Measurements from ENCODE around the gene FOXN3.

- no peak for TF ChIP-seq EZH2 (IDR thresholded peaks at IDR 0.05)
- TF ChIP-seq POLR2AphosphoS5 (IDR thresholded peaks at IDR 0.05; ENCODE audit: borderline replicate concordance, low read depth, low read length): no peak; the same call in 1 of the 2 replicates
These were observed 65.3 kb downstream of the FOXN3 start for GRCh38 chr14:89351516-89352404.

Measured in SK-N-MC (cell line).